MM.1S (cell line): ENCODE measurements around the gene ARR3.

Experiments
- DNase-seq: peaks from one replicate; pipeline ENCODE4 v3.0.0-alpha.2; 2015
- H2AFZ ChIP-seq: fragments of 300-600 bp; sonication (generic); 2 replicates; pipeline ENCODE4 v1.6.0; 2016; ENCODE audit warnings: antibody characterized with exemption, low read length
- H3F3A ChIP-seq: fragments of 300-600 bp; sonication (generic); 2 replicates; pipeline ENCODE4 v1.6.1; 2016; ENCODE audit warnings: mild to moderate bottlenecking, antibody characterized with exemption, low read length, moderate library complexity, mixed read lengths; ENCODE audit not compliant: insufficient read depth
- H3K27ac ChIP-seq: fragments of 300-600 bp; sonication (generic); 2 replicates; pipeline ENCODE4 v1.5.1; 2016; ENCODE audit warnings: mild to moderate bottlenecking, low read length
- H3K27me3 ChIP-seq: fragments of 300-600 bp; sonication (generic); replicated peaks from 2 replicates; pipeline ENCODE4 v1.6.0; 2016; ENCODE audit warnings: low read length; ENCODE audit not compliant: insufficient read depth
- H3K36me3 ChIP-seq: fragments of 300-600 bp; sonication (generic); replicated peaks from 2 replicates; pipeline ENCODE4 v1.6.1; 2016; ENCODE audit warnings: mild to moderate bottlenecking, low read length, mixed read lengths; ENCODE audit not compliant: insufficient read depth
- H3K4me1 ChIP-seq: fragments of 300-600 bp; sonication (generic); 2 replicates; pipeline ENCODE4 v1.6.1; 2016; ENCODE audit warnings: low read length, mixed read lengths
- H3K4me2 ChIP-seq: fragments of 300-600 bp; sonication (generic); 2 replicates; pipeline ENCODE4 v1.6.0; 2016; ENCODE audit warnings: low read depth, low read length
- H3K4me3 ChIP-seq: fragments of 300-600 bp; sonication (generic); 2 replicates; pipeline ENCODE4 v1.5.1; 2016; ENCODE audit warnings: low read length, mixed read lengths
- H3K79me2 ChIP-seq: fragments of 300-600 bp; sonication (generic); 2 replicates; pipeline ENCODE4 v1.6.1; 2016; ENCODE audit warnings: mixed run types, low read length, mixed read lengths
- H3K9ac ChIP-seq: fragments of 300-600 bp; sonication (generic); 2 replicates; pipeline ENCODE4 v1.6.1; 2016; ENCODE audit warnings: low read length, mixed read lengths
- H3K9me2 ChIP-seq: fragments of 300-600 bp; sonication (generic); replicated peaks from 2 replicates; pipeline ENCODE4 v1.6.1; 2016; ENCODE audit warnings: mild to moderate bottlenecking, low read length, mixed read lengths; ENCODE audit not compliant: insufficient read depth
- H3K9me3 ChIP-seq: fragments of 300-600 bp; sonication (generic); replicated peaks from 2 replicates; pipeline ENCODE4 v1.6.1; 2016; ENCODE audit warnings: mild to moderate bottlenecking, low read length, mixed read lengths; ENCODE audit not compliant: insufficient read depth
- H4K20me1 ChIP-seq: fragments of 300-600 bp; sonication (generic); 2 replicates; pipeline ENCODE4 v1.6.1; 2016; ENCODE audit warnings: mild to moderate bottlenecking, low read length, moderate library complexity, mixed read lengths; ENCODE audit not compliant: insufficient read depth
- EZH2 ChIP-seq: fragments of 300-600 bp; sonication (generic); optimal IDR thresholded peaks from 2 replicates; pipeline ENCODE3; 2017; ENCODE audit warnings: low read depth, mild to moderate bottlenecking, antibody characterized with exemption, low read length, mixed read lengths
- EZH2phosphoT487 ChIP-seq: fragments of 300-600 bp; sonication (generic); IDR thresholded peaks from 2 replicates; pipeline ENCODE4 v1.6.1; 2018; ENCODE audit warnings: antibody characterized with exemption, low read length
- TF ChIP-seq, protein P1 (sequence below): fragments of 300-600 bp; sonication (generic); IDR thresholded peaks from 2 replicates; pipeline ENCODE4 v1.5.1; 2016; ENCODE audit warnings: antibody characterized with exemption, low read length, mixed read lengths

ARR3 gene

DNA sequence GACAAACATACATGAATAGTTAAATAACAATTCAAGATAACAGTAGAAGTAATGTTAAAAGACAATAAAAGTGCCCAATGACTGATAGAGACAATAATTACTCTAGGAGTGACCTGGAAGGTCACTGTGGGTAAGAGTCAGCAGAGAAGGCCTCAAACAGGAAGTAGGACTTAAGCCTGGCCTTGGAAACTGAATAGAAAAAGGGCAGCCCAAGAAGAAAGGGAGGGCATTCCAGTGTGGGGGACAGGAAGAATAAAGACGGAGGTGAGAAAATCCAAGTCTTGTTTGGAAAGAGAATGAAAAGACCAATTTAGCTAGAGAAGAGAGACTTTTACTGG, 14.1 kb upstream of the ARR3 start:
- H4K20me1 ChIP-seq = no peaks in the 10 kb centered on the region
- no peaks in the 10 kb centered on the region for H3K9me3 ChIP-seq
- no peak overlapping the region for H3K4me2 ChIP-seq
- no peaks in the 10 kb centered on the region for H3K9me2 ChIP-seq
- no peak overlapping the region for H2AFZ ChIP-seq
- no peak overlapping the region for H3K9ac ChIP-seq
- TF ChIP-seq EZH2phosphoT487 = no peak
- TF ChIP-seq, protein P1, sequence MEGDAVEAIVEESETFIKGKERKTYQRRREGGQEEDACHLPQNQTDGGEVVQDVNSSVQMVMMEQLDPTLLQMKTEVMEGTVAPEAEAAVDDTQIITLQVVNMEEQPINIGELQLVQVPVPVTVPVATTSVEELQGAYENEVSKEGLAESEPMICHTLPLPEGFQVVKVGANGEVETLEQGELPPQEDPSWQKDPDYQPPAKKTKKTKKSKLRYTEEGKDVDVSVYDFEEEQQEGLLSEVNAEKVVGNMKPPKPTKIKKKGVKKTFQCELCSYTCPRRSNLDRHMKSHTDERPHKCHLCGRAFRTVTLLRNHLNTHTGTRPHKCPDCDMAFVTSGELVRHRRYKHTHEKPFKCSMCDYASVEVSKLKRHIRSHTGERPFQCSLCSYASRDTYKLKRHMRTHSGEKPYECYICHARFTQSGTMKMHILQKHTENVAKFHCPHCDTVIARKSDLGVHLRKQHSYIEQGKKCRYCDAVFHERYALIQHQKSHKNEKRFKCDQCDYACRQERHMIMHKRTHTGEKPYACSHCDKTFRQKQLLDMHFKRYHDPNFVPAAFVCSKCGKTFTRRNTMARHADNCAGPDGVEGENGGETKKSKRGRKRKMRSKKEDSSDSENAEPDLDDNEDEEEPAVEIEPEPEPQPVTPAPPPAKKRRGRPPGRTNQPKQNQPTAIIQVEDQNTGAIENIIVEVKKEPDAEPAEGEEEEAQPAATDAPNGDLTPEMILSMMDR = no peak
- no peak for TF ChIP-seq EZH2
- H3K27ac ChIP-seq = no peak overlapping the region
- no peak for DNase-seq
- H3F3A ChIP-seq = no peaks in the 10 kb centered on the region
- H3K79me2 ChIP-seq = no peaks in the 10 kb centered on the region
- H3K36me3 ChIP-seq = no peaks in the 10 kb centered on the region
- no peaks in the 10 kb centered on the region for H3K4me1 ChIP-seq
- H3K27me3 ChIP-seq = no peaks in the 10 kb centered on the region
- no peak overlapping the region for H3K4me3 ChIP-seq

DNA sequence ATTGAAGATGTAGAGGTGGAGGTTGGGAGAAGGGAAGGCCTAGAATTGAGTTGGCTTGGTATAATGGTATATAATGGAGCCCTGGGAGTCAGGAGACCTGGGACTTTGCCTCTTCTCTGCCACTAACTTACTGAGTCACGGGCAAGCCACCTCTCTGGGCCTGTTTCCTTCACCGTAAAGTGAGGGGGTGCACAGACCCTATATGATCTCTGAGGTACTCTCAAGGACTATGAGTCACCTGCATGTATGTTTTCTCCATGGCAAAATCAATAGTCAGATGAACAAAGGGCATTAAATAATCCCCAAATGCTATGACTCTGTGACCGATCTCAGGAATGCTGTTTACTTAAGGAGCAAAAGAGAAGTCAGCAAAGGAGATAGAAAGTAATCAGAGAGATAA, 13.2 kb upstream of the ARR3 start:
- Histone ChIP-seq H3K4me1 (no peaks in the 10 kb centered on the region), H3K9me3 (no peaks in the 10 kb centered on the region), H2AFZ (no peak overlapping the region), H3F3A (no peaks in the 10 kb centered on the region), H4K20me1 (no peaks in the 10 kb centered on the region), H3K4me2 (no peak overlapping the region), H3K4me3 (no peak overlapping the region), H3K79me2 (no peaks in the 10 kb centered on the region), H3K9ac (no peak overlapping the region), H3K27ac (no peak overlapping the region), H3K9me2 (no peaks in the 10 kb centered on the region), H3K36me3 (no peaks in the 10 kb centered on the region), H3K27me3 (no peaks in the 10 kb centered on the region)
- DNase-seq = no peak
- TF ChIP-seq EZH2 = no peak
- TF ChIP-seq EZH2phosphoT487 = no peak
- TF ChIP-seq, protein P1 = no peak

DNA sequence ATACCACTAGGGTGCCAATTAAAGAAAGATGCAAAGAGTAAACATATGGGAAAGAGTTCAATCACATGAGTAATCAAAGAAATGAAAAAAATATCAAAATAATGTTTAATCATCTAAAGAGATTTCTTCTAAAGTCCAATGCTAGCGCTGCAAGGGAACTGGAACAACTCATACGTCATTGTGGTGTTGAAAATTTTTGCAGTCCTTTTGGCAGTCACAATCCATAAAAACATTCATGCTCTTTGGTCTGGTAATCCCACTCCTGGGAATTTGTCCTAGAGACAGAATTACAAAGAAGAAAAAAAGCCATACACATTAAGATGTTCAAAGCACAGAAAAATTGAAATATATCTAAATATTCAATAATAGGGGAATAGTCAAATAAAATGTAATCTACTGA, 12.7 kb upstream of the ARR3 start:
- no peak for DNase-seq
- Histone ChIP-seq H3K27me3 (no peaks in the 10 kb centered on the region), H4K20me1 (no peaks in the 10 kb centered on the region), H3K36me3 (no peaks in the 10 kb centered on the region), H3K4me3 (no peak overlapping the region), H3K4me1 (no peaks in the 10 kb centered on the region), H3K9me3 (no peaks in the 10 kb centered on the region), H3K79me2 (no peaks in the 10 kb centered on the region), H2AFZ (no peak overlapping the region), H3F3A (no peaks in the 10 kb centered on the region), H3K4me2 (no peak overlapping the region), H3K9me2 (no peaks in the 10 kb centered on the region), H3K9ac (no peak overlapping the region), H3K27ac (no peak overlapping the region)
- TF ChIP-seq EZH2phosphoT487 = no peak
- TF ChIP-seq, protein P1 = no peak
- no peak for TF ChIP-seq EZH2
